Measurements from ENCODE around the gene JCHAIN. TPM values are rescaled to one million over a fixed set of nuclear protein-coding genes. Genes with fewer than 3 reads are reported as not detected.

JCHAIN gene
- total RNA-seq, 2 donors from 2014 or later = not detected

GRCh38 chr4:70630162-70630561 is 36.1 kb downstream of the JCHAIN start:
- WGBS, 2 experiments (ENCODE audit: insufficient coverage in 1 of 2, insufficient read length in 1 of 2) = 94% methylated on average over 2 of the region's 3 CpGs; no CpG with 5 or more reads in 1 of the 2 experiments

GRCh38 chr4:70629469-70630090 is 36.7 kb downstream of the JCHAIN start:
- Histone ChIP-seq H3K27ac (ENCODE audit: low read depth, low read length) (no peak overlapping the region), H3K4me3 (ENCODE audit: low read length) (no peak overlapping the region), H3K9ac (ENCODE audit: extremely low read depth, low read length, poor library complexity, severe bottlenecking) (no peak overlapping the region), H3K4me1 (ENCODE audit: control insufficient read depth, insufficient read depth, low read length) (no peaks in the 10 kb centered on the region), H3K9me3 (ENCODE audit: control insufficient read depth, low read length) (no peaks in the 10 kb centered on the region), H3K36me3 (ENCODE audit: control insufficient read depth, insufficient read depth, low read length) (no peaks in the 10 kb centered on the region), H3K27me3 (ENCODE audit: control insufficient read depth, insufficient read depth, low read length, poor library complexity, severe bottlenecking) (no peaks in the 10 kb centered on the region)
- H3K27ac Mint-ChIP-seq = no peak overlapping the region
- H3K27me3 Mint-ChIP-seq (ENCODE audit: insufficient read depth) = no peaks in the 10 kb centered on the region
- DNase-seq = no peak
- no peaks in the 10 kb centered on the region for H3K36me3 Mint-ChIP-seq (ENCODE audit: low read depth)
- H3K4me3 Mint-ChIP-seq = no peak overlapping the region
- no peak for TF ChIP-seq CTCF (conservative IDR thresholded peaks at IDR 0.05)
- 93% methylated on average over 1 of the region's 1 CpG; no CpG with 5 or more reads in 1 of the 2 experiments for WGBS, 2 experiments (ENCODE audit: insufficient coverage in 1 of 2, insufficient read length in 1 of 2)
- no peaks in the 10 kb centered on the region for H3K4me1 Mint-ChIP-seq
- H3K9me3 Mint-ChIP-seq = no peaks in the 10 kb centered on the region

More at GRCh38 chr4:70630162-70630561, 36.1 kb downstream of the JCHAIN start:
- H3K27me3 Mint-ChIP-seq (ENCODE audit: insufficient read depth) = no peaks in the 10 kb centered on the region
- H3K4me3 Mint-ChIP-seq = no peak overlapping the region
- no peak overlapping the region for H3K27ac ChIP-seq (ENCODE audit: low read depth, low read length)
- H3K4me1 Mint-ChIP-seq = no peaks in the 10 kb centered on the region
- H3K36me3 Mint-ChIP-seq (ENCODE audit: low read depth) = no peaks in the 10 kb centered on the region
- no peak overlapping the region for H3K9ac ChIP-seq (ENCODE audit: extremely low read depth, low read length, poor library complexity, severe bottlenecking)
- no peak for TF ChIP-seq CTCF (conservative IDR thresholded peaks at IDR 0.05)
- no peak for DNase-seq
- H3K9me3 ChIP-seq (ENCODE audit: control insufficient read depth, low read length) = no peaks in the 10 kb centered on the region
- no peaks in the 10 kb centered on the region for H3K4me1 ChIP-seq (ENCODE audit: control insufficient read depth, insufficient read depth, low read length)
- no peak overlapping the region for H3K27ac Mint-ChIP-seq
- no peaks in the 10 kb centered on the region for H3K36me3 ChIP-seq (ENCODE audit: control insufficient read depth, insufficient read depth, low read length)
- H3K9me3 Mint-ChIP-seq = no peaks in the 10 kb centered on the region
- H3K4me3 ChIP-seq (ENCODE audit: low read length) = no peak overlapping the region
- H3K27me3 ChIP-seq (ENCODE audit: control insufficient read depth, insufficient read depth, low read length, poor library complexity, severe bottlenecking) = no peaks in the 10 kb centered on the region

GRCh38 chr4:70628444-70628843 is 37.9 kb downstream of the JCHAIN start, which contains the start of gene ENAM:
ENAM (plus strand) TSS chr4:70628744; CDS start chr4:70629501, 757 bp downstream.
- no peaks in the 10 kb centered on the region for H3K4me1 ChIP-seq (ENCODE audit: control insufficient read depth, insufficient read depth, low read length)
- no peak for TF ChIP-seq CTCF (conservative IDR thresholded peaks at IDR 0.05)
- DNase-seq = no peak
- WGBS, 2 experiments (ENCODE audit: insufficient coverage in 1 of 2, insufficient read length in 1 of 2) = 83 to 99% methylated on average over 1 to 2 of the region's 2 CpGs
- H3K27ac ChIP-seq (ENCODE audit: low read depth, low read length) = no peak within 1 kb of the TSS
- no peaks in the 10 kb centered on the region for H3K36me3 ChIP-seq (ENCODE audit: control insufficient read depth, insufficient read depth, low read length)
- H3K27me3 ChIP-seq (ENCODE audit: control insufficient read depth, insufficient read depth, low read length, poor library complexity, severe bottlenecking) = no peaks in the 10 kb centered on the region
- no peaks in the 10 kb centered on the region for H3K4me1 Mint-ChIP-seq
- no peak within 1 kb of the TSS for H3K27ac Mint-ChIP-seq
- no peaks in the 10 kb centered on the region for H3K27me3 Mint-ChIP-seq (ENCODE audit: insufficient read depth)
- H3K9ac ChIP-seq (ENCODE audit: extremely low read depth, low read length, poor library complexity, severe bottlenecking) = no peak within 1 kb of the TSS
- H3K9me3 ChIP-seq (ENCODE audit: control insufficient read depth, low read length) = no peaks in the 10 kb centered on the region
- no peak within 1 kb of the TSS for H3K4me3 ChIP-seq (ENCODE audit: low read length)
- H3K4me3 Mint-ChIP-seq = no peak within 1 kb of the TSS
- no peaks in the 10 kb centered on the region for H3K36me3 Mint-ChIP-seq (ENCODE audit: low read depth)
- H3K9me3 Mint-ChIP-seq = no peaks in the 10 kb centered on the region

Measured in endodermal cell (in vitro differentiated cells).